Measurements from ENCODE around the gene C10orf95. TPM values are rescaled to one million over a fixed set of nuclear protein-coding genes. Genes with fewer than 3 reads are reported as not detected.

The C10orf95 gene
- total and polyA plus RNA-seq, 2 of the 13 experiments (the other 11 are each of a cell fraction or from before 2014, with no cell fraction given) = 0.05 to 0.07 TPM

DNA sequence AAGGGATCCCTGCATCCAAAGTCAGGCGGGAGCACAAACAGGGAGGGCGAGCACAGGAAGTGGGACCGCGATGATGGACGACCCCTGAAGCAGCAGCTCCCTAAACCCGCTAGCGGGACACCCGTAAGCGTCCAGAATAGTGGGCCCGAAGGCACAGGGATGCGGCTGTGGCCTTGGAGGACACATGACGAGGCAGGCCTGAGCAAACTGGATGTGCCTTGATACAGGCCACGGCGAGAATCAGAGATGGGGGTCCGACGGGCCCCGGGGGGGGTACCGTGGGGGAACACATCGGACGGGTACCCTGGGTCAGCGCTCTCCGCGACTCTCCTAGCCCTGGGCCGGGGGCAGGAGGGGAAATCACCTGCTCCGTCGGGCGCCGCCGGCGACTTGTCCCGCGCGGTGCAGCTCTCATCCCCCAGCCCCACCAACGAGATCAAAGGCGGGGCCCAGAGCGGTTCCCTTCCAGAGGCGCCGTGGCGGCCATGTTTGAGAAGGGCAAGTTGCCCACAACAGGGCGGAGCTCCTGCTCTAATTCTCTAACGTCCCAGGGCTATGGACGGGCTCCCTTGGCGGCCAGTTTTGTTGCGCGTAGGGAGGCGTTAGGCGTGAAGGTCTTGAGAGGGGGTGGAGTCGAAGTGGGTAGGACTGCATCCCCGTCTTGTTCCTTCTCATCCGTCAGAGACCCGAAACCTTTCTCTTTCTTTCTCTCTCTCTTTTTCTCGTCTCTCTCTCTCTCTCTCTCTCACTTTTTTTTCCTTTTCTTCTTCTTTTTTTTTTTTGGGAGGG is 19.0 kb downstream of the C10orf95 start, which contains the start of gene CUEDC2 (continued):
- TF ChIP-seq, protein P1, sequence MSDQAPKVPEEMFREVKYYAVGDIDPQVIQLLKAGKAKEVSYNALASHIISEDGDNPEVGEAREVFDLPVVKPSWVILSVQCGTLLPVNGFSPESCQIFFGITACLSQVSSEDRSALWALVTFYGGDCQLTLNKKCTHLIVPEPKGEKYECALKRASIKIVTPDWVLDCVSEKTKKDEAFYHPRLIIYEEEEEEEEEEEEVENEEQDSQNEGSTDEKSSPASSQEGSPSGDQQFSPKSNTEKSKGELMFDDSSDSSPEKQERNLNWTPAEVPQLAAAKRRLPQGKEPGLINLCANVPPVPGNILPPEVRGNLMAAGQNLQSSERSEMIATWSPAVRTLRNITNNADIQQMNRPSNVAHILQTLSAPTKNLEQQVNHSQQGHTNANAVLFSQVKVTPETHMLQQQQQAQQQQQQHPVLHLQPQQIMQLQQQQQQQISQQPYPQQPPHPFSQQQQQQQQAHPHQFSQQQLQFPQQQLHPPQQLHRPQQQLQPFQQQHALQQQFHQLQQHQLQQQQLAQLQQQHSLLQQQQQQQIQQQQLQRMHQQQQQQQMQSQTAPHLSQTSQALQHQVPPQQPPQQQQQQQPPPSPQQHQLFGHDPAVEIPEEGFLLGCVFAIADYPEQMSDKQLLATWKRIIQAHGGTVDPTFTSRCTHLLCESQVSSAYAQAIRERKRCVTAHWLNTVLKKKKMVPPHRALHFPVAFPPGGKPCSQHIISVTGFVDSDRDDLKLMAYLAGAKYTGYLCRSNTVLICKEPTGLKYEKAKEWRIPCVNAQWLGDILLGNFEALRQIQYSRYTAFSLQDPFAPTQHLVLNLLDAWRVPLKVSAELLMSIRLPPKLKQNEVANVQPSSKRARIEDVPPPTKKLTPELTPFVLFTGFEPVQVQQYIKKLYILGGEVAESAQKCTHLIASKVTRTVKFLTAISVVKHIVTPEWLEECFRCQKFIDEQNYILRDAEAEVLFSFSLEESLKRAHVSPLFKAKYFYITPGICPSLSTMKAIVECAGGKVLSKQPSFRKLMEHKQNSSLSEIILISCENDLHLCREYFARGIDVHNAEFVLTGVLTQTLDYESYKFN (CRISPR knock-in tag; conservative IDR thresholded peaks at IDR 0.05) = 0 out of 2 replicates have a peak, but pooled peaks have one; percentile 44
- TF ChIP-seq NBN (conservative IDR thresholded peaks at IDR 0.05) = no peak
- TF ChIP-seq, protein P2, sequence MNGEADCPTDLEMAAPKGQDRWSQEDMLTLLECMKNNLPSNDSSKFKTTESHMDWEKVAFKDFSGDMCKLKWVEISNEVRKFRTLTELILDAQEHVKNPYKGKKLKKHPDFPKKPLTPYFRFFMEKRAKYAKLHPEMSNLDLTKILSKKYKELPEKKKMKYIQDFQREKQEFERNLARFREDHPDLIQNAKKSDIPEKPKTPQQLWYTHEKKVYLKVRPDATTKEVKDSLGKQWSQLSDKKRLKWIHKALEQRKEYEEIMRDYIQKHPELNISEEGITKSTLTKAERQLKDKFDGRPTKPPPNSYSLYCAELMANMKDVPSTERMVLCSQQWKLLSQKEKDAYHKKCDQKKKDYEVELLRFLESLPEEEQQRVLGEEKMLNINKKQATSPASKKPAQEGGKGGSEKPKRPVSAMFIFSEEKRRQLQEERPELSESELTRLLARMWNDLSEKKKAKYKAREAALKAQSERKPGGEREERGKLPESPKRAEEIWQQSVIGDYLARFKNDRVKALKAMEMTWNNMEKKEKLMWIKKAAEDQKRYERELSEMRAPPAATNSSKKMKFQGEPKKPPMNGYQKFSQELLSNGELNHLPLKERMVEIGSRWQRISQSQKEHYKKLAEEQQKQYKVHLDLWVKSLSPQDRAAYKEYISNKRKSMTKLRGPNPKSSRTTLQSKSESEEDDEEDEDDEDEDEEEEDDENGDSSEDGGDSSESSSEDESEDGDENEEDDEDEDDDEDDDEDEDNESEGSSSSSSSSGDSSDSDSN (CRISPR knock-in tag; IDR thresholded peaks at IDR 0.05) = peak; percentile 72
- no peak for TF ChIP-seq ARNT (IDR thresholded peaks at IDR 0.05)
- TF ChIP-seq JUND (CRISPR knock-in tag; IDR thresholded peaks at IDR 0.05) = 0 out of 2 replicates have a peak, but pooled peaks have one; percentile 27
- 0 out of 2 replicates have a peak, but pooled peaks have one; percentile 62 for TF ChIP-seq ZNF329 (CRISPR knock-in tag; IDR thresholded peaks at IDR 0.05; ENCODE audit: low read depth)
- TF ChIP-seq CREB1 (IDR thresholded peaks at IDR 0.05) = no peak
- peak; percentile 88 for TF ChIP-seq CREB1 (CRISPR knock-in tag; IDR thresholded peaks at IDR 0.05)
- peak; percentile 8; the same call in 1 of the 2 replicates for TF ChIP-seq SPEN (CRISPR knock-in tag; IDR thresholded peaks at IDR 0.05; ENCODE audit: low read depth)
- TF ChIP-seq, protein P3, sequence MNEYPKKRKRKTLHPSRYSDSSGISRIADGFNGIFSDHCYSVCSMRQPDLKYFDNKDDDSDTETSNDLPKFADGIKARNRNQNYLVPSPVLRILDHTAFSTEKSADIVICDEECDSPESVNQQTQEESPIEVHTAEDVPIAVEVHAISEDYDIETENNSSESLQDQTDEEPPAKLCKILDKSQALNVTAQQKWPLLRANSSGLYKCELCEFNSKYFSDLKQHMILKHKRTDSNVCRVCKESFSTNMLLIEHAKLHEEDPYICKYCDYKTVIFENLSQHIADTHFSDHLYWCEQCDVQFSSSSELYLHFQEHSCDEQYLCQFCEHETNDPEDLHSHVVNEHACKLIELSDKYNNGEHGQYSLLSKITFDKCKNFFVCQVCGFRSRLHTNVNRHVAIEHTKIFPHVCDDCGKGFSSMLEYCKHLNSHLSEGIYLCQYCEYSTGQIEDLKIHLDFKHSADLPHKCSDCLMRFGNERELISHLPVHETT (CRISPR knock-in tag; conservative IDR thresholded peaks at IDR 0.05) = no peak
- TF ChIP-seq ZNF614 (CRISPR knock-in tag; IDR thresholded peaks at IDR 0.05; ENCODE audit: borderline replicate concordance) = peak; percentile 56; the same call in 1 of the 2 replicates
- TF ChIP-seq ELF1 (CRISPR knock-in tag; IDR thresholded peaks at IDR 0.05) = peak; percentile 80
- 0 out of 2 replicates have a peak, but pooled peaks have one; percentile 26 for TF ChIP-seq TOE1 (CRISPR knock-in tag; IDR thresholded peaks at IDR 0.05)
- TF ChIP-seq SALL1 (CRISPR knock-in tag; IDR thresholded peaks at IDR 0.05) = peak; percentile 83
- TF ChIP-seq NRL (CRISPR knock-in tag; IDR thresholded peaks at IDR 0.05; ENCODE audit: borderline replicate concordance) = peak; percentile 84; the same call in 1 of the 2 replicates
- 0 out of 2 replicates have a peak, but pooled peaks have one; percentile 36 for TF ChIP-seq ZNF235 (CRISPR knock-in tag; IDR thresholded peaks at IDR 0.05; ENCODE audit: borderline replicate concordance)
- no peak for TF ChIP-seq ATM (IDR thresholded peaks at IDR 0.05; ENCODE audit: borderline replicate concordance)
- TF ChIP-seq, protein P4, sequence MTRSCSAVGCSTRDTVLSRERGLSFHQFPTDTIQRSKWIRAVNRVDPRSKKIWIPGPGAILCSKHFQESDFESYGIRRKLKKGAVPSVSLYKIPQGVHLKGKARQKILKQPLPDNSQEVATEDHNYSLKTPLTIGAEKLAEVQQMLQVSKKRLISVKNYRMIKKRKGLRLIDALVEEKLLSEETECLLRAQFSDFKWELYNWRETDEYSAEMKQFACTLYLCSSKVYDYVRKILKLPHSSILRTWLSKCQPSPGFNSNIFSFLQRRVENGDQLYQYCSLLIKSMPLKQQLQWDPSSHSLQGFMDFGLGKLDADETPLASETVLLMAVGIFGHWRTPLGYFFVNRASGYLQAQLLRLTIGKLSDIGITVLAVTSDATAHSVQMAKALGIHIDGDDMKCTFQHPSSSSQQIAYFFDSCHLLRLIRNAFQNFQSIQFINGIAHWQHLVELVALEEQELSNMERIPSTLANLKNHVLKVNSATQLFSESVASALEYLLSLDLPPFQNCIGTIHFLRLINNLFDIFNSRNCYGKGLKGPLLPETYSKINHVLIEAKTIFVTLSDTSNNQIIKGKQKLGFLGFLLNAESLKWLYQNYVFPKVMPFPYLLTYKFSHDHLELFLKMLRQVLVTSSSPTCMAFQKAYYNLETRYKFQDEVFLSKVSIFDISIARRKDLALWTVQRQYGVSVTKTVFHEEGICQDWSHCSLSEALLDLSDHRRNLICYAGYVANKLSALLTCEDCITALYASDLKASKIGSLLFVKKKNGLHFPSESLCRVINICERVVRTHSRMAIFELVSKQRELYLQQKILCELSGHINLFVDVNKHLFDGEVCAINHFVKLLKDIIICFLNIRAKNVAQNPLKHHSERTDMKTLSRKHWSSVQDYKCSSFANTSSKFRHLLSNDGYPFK (CRISPR knock-in tag; IDR thresholded peaks at IDR 0.05; ENCODE audit: borderline replicate concordance) = peak; percentile 95
- peak; percentile 37; the same call in 1 of the 2 replicates for TF ChIP-seq MTA1 (CRISPR knock-in tag; IDR thresholded peaks at IDR 0.05; ENCODE audit: borderline replicate concordance)
